ENCODE data around the gene PEX12.

DNA sequence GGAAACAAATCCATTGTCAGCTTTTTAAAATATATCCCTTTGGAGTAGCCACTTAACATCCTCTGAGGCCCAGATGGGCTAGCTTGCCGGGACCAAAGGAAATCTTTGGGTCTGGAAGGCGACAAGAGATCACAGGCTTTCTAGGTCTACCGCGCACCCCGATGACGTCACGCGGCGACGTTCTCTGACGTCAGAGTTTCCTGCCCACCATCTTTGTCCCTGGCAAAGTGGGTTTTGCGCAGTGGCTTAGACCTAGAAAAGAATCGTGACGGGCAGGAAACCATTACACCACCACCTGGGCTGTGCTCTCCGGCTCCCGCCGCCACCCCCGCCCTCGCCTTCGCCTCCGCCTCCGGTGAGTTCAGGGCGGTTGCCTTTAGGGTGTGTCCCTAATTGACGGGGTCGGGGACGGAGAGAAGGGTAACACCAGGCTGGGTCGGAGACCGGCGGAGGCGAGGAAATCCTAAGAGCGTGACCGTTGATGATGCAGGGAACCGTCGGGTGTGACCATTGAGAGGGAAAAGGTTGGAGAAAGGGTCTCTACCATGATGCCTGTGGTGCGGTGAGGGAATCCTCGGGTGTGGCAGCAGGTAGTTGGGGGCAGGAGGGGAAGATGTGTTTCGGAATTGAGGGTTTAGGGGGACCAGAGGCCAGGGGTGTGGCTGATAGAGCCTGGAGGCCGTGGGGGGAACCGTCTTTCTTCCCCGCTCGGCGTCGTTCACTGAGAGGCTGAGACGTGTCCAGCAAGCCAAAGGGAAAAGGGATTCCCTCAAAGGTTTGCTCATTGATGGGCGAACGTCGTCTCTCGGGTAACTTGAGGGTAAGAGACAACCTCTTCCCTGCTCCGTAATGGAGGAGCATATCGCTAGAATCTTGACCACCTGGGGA, 8.9 kb upstream of the PEX12 start, which contains the start of gene AP2B1:
- TF ChIP-seq, protein P1, sequence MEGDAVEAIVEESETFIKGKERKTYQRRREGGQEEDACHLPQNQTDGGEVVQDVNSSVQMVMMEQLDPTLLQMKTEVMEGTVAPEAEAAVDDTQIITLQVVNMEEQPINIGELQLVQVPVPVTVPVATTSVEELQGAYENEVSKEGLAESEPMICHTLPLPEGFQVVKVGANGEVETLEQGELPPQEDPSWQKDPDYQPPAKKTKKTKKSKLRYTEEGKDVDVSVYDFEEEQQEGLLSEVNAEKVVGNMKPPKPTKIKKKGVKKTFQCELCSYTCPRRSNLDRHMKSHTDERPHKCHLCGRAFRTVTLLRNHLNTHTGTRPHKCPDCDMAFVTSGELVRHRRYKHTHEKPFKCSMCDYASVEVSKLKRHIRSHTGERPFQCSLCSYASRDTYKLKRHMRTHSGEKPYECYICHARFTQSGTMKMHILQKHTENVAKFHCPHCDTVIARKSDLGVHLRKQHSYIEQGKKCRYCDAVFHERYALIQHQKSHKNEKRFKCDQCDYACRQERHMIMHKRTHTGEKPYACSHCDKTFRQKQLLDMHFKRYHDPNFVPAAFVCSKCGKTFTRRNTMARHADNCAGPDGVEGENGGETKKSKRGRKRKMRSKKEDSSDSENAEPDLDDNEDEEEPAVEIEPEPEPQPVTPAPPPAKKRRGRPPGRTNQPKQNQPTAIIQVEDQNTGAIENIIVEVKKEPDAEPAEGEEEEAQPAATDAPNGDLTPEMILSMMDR (IDR thresholded peaks at IDR 0.05) = peak in 1 of 4 experiments; percentile 23
- peak; percentile 67 for TF ChIP-seq POLR2A (IDR thresholded peaks at IDR 0.05)
- TF ChIP-seq POLR2AphosphoS5 (IDR thresholded peaks at IDR 0.05) = peak; percentile 98

Measured in prostate gland (tissue), 2 donors.